Keratinocyte (primary cell): ENCODE data around the gene CBFA2T3.

Source experiments
- CTCF ChIP-seq, 3 experiments: IDR thresholded peaks in 1 of 3; conservative IDR thresholded peaks in 1 of 3; optimal IDR thresholded peaks in 1 of 3; 2 replicates in 2 of 3; 3 replicates in 1 of 3; pipeline versions ENCODE3 to v1.5.1; 2011; ENCODE audit warnings: low read length in 3 of 3, mild to moderate bottlenecking in 3 of 3, moderate library complexity in 2 of 3, control low read depth in 1 of 3, inconsistent platforms in 1 of 3; ENCODE audit not compliant: insufficient read depth in 2 of 3; ENCODE audit errors: extremely low read depth in 1 of 3
- EZH2 ChIP-seq: IDR thresholded peaks from one replicate; pipeline ENCODE4 v1.6.1; 2012; ENCODE audit warnings: inconsistent platforms, mild to moderate bottlenecking, low read length, moderate library complexity

GRCh38 chr16:88886420-88886844, 90.6 kb downstream of the CBFA2T3 start:
- TF ChIP-seq CTCF (optimal IDR thresholded peaks at IDR 0.05 in 1 of 3, IDR thresholded peaks at IDR 0.05 in 1 of 3, conservative IDR thresholded peaks at IDR 0.05 in 1 of 3; ENCODE audit: extremely low read depth in 1 of 3, insufficient read depth in 2 of 3, low read length in 3 of 3) (no peak), EZH2 (no peak)
